NB4 (cell line): ENCODE results near the gene SPIN1.

Experiments used
- CTCF ChIP-seq: IDR thresholded peaks from one replicate; pipeline ENCODE4 v1.5.1; 2012; ENCODE audit warnings: low read depth, low read length
- MAX ChIP-seq: IDR thresholded peaks from 2 replicates; pipeline ENCODE4 v1.6.1; 2011; ENCODE audit warnings: low read depth, low read length
- MYC ChIP-seq: IDR thresholded peaks from 2 replicates; pipeline ENCODE4 v1.6.1; 2011; ENCODE audit warnings: low read depth, low read length
- POLR2A ChIP-seq: IDR thresholded peaks from 2 replicates; pipeline ENCODE4 v1.6.1; 2011; ENCODE audit warnings: mild to moderate bottlenecking; ENCODE audit not compliant: insufficient read length; ENCODE audit errors: extremely low read depth

- TF ChIP-seq CTCF (no peak), POLR2A (no peak), MAX (no peak), MYC (no peak)
Measured at GRCh38 chr9:88392549-88392948, 4.3 kb downstream of the SPIN1 start.
